PFSK-1 (cell line): ENCODE data around the gene DBX1.

Experiments used
- FOXP2 ChIP-seq: optimal IDR thresholded peaks from 2 replicates; pipeline ENCODE3; 2011; ENCODE audit warnings: borderline replicate concordance, control low read depth, inconsistent platforms; ENCODE audit not compliant: insufficient read depth; ENCODE audit errors: extremely low read length, extremely low read depth
- POLR2AphosphoS5 ChIP-seq: IDR thresholded peaks from 2 replicates; pipeline ENCODE4 v1.6.1; 2012; ENCODE audit warnings: low read depth, mild to moderate bottlenecking, control low read depth, low read length, moderate library complexity
- REST ChIP-seq, 2 experiments: IDR thresholded peaks; 2 replicates each; pipeline versions ENCODE4 v1.6.1 to v1.8.0; 2011 to 2012; ENCODE audit warnings: low read depth in 2 of 2, low read length in 2 of 2, control low read depth in 1 of 2, inconsistent platforms in 1 of 2, mild to moderate bottlenecking in 1 of 2, moderate library complexity in 1 of 2; ENCODE audit not compliant: insufficient read depth in 1 of 2
- SIN3A ChIP-seq: IDR thresholded peaks from 2 replicates; pipeline ENCODE4 v1.6.1; 2012; ENCODE audit warnings: mild to moderate bottlenecking, low read length, moderate library complexity, borderline replicate concordance; ENCODE audit not compliant: insufficient read depth
- TAF1 ChIP-seq: IDR thresholded peaks from 2 replicates; pipeline ENCODE4 v1.6.1; 2012; ENCODE audit warnings: low read length, control low read depth, borderline replicate concordance; ENCODE audit not compliant: insufficient read depth

Gene DBX1

DNA sequence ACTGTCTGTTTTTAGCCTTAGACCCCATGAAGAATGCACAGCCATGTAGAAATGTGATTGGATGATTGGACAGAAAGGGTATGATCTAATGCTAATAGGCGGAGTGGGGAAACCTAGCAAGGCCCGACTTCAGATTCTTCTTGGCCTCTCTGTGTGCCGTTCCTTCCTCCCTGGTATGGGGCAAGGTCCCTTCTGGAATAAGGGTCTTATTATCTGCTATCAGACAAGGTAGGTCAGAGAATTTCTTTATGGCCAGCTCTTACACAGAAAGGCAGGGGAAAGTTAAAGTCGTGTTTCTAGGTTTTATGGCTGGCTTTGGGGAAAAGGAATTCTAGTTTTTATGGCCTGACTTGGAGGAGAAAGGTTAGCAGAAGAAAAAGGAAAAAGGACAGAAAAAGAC lies 30.6 kb downstream of the DBX1 start:
- TF ChIP-seq REST (IDR thresholded peaks at IDR 0.05; ENCODE audit: insufficient read depth in 1 of 2, low read depth in 2 of 2, low read length in 2 of 2): no peak

DNA sequence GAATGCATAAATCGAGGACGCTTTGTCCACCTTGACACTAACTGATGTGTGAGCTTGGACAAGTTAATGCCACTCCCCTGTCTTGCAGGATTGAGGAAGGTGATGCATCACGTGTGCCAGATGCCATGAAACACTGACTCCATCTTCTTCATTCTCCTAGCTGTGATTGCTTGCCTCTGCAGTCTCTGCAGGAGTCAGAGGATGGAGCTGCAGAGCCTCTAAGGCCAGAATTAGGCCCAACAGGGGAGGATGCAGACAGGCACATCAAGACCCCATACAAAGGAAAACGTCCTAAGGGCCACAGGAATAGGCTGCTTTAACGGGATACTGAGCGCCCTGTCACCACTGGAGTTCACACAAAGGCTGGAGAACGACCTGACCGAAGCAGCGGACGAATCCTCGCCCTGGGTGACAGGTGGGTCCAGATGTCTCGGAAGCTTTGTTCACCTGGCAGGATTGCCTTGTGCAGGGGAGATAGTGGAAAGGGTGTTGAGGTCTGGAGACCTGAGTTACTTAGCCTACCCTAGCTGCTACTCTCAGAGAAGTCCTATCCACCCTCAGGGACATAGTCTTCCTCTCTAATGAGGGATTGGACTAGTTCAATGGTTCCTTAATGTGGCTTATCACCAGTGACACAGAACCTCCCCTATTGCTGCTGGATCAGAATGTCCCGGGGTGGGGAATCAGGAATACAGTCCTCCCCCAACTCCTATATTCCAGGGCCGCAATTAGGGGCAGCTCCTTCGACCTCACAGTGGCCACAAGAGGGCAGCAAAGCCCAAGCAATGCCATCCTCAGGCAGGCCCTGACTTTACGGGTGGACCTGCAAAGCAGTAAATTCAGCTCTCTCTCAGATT lies 32.4 kb downstream of the DBX1 start:
- TF ChIP-seq POLR2AphosphoS5 (no peak), FOXP2 (no peak), SIN3A (no peak), TAF1 (no peak), REST (IDR thresholded peaks at IDR 0.05; ENCODE audit: insufficient read depth in 1 of 2, low read depth in 2 of 2, low read length in 2 of 2) (no peak)

DNA sequence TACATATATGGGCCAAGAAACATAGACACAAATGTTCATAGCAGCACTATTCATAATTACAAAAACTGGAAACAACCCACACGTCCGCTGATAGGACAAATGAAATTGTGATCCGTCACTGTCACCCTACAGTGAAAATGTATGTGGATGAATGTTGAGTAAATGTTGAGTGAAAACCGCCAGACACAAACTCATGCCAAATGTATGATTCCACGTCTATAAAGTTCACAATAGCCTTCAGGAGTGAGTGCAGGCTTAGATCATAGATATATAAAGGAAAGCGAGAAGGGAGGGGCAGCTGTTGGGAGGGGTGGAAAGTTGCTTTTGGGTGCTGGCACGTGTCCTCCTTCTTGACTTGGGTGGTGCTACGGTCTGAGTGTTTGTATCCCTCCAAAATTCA lies 33.6 kb downstream of the DBX1 start:
- TF ChIP-seq TAF1 (no peak), REST (IDR thresholded peaks at IDR 0.05; ENCODE audit: insufficient read depth in 1 of 2, low read depth in 2 of 2, low read length in 2 of 2) (no peak), FOXP2 (no peak), POLR2AphosphoS5 (no peak), SIN3A (no peak)

DNA sequence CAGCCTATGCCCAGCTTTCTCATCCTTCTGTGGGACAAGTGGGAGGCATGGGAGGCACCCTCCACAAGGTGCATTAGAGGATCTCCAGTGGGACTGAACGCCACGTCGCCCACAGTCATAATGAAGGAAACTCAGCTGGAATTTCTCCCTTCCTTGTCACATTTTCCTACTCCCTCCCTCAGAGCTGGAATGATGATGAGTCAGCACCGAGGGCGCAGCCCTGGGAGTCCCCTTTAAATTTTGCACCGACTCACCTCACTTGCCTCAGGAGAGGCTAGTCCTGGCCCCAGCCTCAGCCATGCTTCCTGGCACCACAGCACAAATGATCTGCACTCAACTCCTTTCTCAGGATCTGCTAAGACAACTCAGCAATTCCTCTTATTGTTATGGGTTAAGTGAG lies 34.3 kb downstream of the DBX1 start:
- TF ChIP-seq POLR2AphosphoS5 (no peak), FOXP2 (no peak), REST (IDR thresholded peaks at IDR 0.05; ENCODE audit: insufficient read depth in 1 of 2, low read depth in 2 of 2, low read length in 2 of 2) (no peak), TAF1 (no peak), SIN3A (no peak)

DNA sequence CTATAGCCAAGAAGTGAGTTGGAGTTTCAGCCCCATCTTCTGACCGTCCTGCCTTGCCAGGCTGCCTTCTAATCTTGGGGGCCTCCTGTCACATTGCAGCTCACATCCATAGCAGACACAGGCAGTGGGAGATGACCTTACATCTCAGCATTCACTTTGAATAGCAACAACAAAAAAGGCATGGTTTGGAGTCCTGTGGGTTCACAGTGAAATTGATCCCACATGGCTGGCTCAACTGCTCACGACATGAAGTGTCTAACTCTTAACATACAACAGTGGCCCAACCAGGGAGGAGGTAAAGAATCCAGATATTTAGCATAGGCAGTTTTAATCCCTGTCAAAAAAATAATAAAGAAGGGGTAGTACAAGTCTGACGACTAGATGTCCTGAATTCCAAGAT lies 38.1 kb downstream of the DBX1 start:
- TF ChIP-seq TAF1: no peak
- no peak for TF ChIP-seq POLR2AphosphoS5
- no peak for TF ChIP-seq REST (IDR thresholded peaks at IDR 0.05; ENCODE audit: insufficient read depth in 1 of 2, low read depth in 2 of 2, low read length in 2 of 2)
- no peak for TF ChIP-seq FOXP2
- TF ChIP-seq SIN3A: no peak
